GM23338 (cell line): Measurements from ENCODE around the gene ID4. TPM values are rescaled to one million over a fixed set of nuclear protein-coding genes. Genes with fewer than 3 reads are reported as not detected.

Source experiments
- ATAC-seq: fragments of 200-7000 bp; cut with Tn5 transposase; 3 replicates; pipeline ENCODE4 v1.9.1; 2020
- DNase-seq: peaks from one replicate; pipeline ENCODE4 v3.0.0-alpha.2; 2015; ENCODE audit warnings: low spot score
- H2AFZ ChIP-seq: fragments of 200-600 bp; sonication (generic); 2 replicates; pipeline ENCODE4 v1.8.0; 2016; ENCODE audit warnings: antibody characterized with exemption, mild to moderate bottlenecking, moderate library complexity
- H3F3A ChIP-seq: fragments of 200-600 bp; sonication (generic); replicated peaks from 2 replicates; pipeline ENCODE4 v1.8.0; 2017; ENCODE audit warnings: antibody characterized with exemption, mixed run types, low read depth
- H3K27ac ChIP-seq: fragments of 200-600 bp; sonication (generic); 2 replicates; pipeline ENCODE4 v1.6.1; 2016; ENCODE audit warnings: low read depth
- H3K27me3 ChIP-seq: fragments of 200-600 bp; sonication (generic); 2 replicates; pipeline ENCODE4 v1.8.0; 2016; ENCODE audit warnings: mild to moderate bottlenecking, mixed run types, moderate library complexity; ENCODE audit not compliant: insufficient read depth
- H3K36me3 ChIP-seq: fragments of 200-600 bp; sonication (generic); 2 replicates; pipeline ENCODE4 v1.8.0; 2016; ENCODE audit warnings: mild to moderate bottlenecking; ENCODE audit not compliant: insufficient read depth
- H3K4me1 ChIP-seq: fragments of 200-600 bp; sonication (generic); 2 replicates; pipeline ENCODE4 v1.8.0; 2016; ENCODE audit warnings: mild to moderate bottlenecking, moderate library complexity; ENCODE audit not compliant: insufficient read depth
- H3K4me2 ChIP-seq: fragments of 200-600 bp; sonication (generic); 2 replicates; pipeline ENCODE4 v1.7.1; 2017; ENCODE audit warnings: mixed run types
- H3K4me3 ChIP-seq: fragments of 200-600 bp; sonication (generic); 2 replicates; pipeline ENCODE4 v1.6.1; 2016; ENCODE audit warnings: mixed run types
- H3K79me2 ChIP-seq: fragments of 200-600 bp; sonication (generic); replicated peaks from 2 replicates; pipeline ENCODE4 v1.8.0; 2017; ENCODE audit warnings: mild to moderate bottlenecking; ENCODE audit not compliant: insufficient read depth
- H3K9me2 ChIP-seq: fragments of 200-600 bp; sonication (generic); 2 replicates; pipeline ENCODE4 v1.8.0; 2017; ENCODE audit not compliant: insufficient read depth
- H4K20me1 ChIP-seq: fragments of 200-600 bp; sonication (generic); replicated peaks from 2 replicates; pipeline ENCODE4 v1.8.0; 2017; ENCODE audit warnings: mild to moderate bottlenecking; ENCODE audit not compliant: insufficient read depth
- H3K27ac Mint-ChIP-seq: 2 replicates; pipeline ENCODE4 v1.8.0; 2020; ENCODE audit warnings: inconsistent platforms, mild to moderate bottlenecking, moderate library complexity, mixed read lengths
- H3K27me3 Mint-ChIP-seq: 3 replicates; pipeline ENCODE4 v1.8.0; 2022; ENCODE audit warnings: low read depth, mild to moderate bottlenecking, moderate library complexity, mixed read lengths, inconsistent platforms; ENCODE audit not compliant: insufficient read depth, poor library complexity
- H3K36me3 Mint-ChIP-seq: 3 replicates; pipeline ENCODE4 v1.8.0; 2021; ENCODE audit warnings: low read depth, mild to moderate bottlenecking, inconsistent platforms, moderate library complexity, mixed read lengths
- H3K4me1 Mint-ChIP-seq: 3 replicates; pipeline ENCODE4 v1.8.0; 2020; ENCODE audit warnings: mild to moderate bottlenecking, inconsistent platforms, mixed read lengths
- H3K4me3 Mint-ChIP-seq: 3 replicates; pipeline ENCODE4 v1.8.0; 2021; ENCODE audit warnings: moderate library complexity, mild to moderate bottlenecking, inconsistent platforms, mixed read lengths
- H3K9me3 Mint-ChIP-seq: 3 replicates; pipeline ENCODE4 v1.8.0; 2020; ENCODE audit warnings: moderate library complexity, mild to moderate bottlenecking, inconsistent platforms, mixed read lengths
- CREB1 ChIP-seq: fragments of 250-450 bp; sonication (Bioruptor Pico); IDR thresholded peaks from 2 replicates; pipeline ENCODE4 v1.5.0; 2020; ENCODE audit warnings: low read depth, mild to moderate bottlenecking, moderate library complexity
- EZH2 ChIP-seq: fragments of 200-600 bp; sonication (generic); IDR thresholded peaks from one replicate; pipeline ENCODE4 v1.8.0; 2017; ENCODE audit warnings: antibody characterized with exemption, mild to moderate bottlenecking, low read depth; ENCODE audit not compliant: unreplicated experiment
- NANOG ChIP-seq: IDR thresholded peaks from 2 replicates; pipeline ENCODE4 v1.6.1; 2016; ENCODE audit warnings: antibody characterized with exemption, borderline replicate concordance
- STAT1 ChIP-seq: IDR thresholded peaks from one replicate; pipeline ENCODE4 v1.6.1; 2016; ENCODE audit warnings: antibody characterized with exemption; ENCODE audit not compliant: unreplicated experiment
- ZNF114 ChIP-seq: fragments of 250-450 bp; sonication (Bioruptor Pico); IDR thresholded peaks from 2 replicates; pipeline ENCODE4 v1.5.0; 2020; ENCODE audit warnings: mild to moderate bottlenecking, moderate library complexity
- ZNF331 ChIP-seq: fragments of 250-450 bp; sonication (Bioruptor Pico); IDR thresholded peaks from 2 replicates; pipeline ENCODE4 v1.5.0; 2020; ENCODE audit warnings: low read depth, mild to moderate bottlenecking, moderate library complexity
- polyA plus RNA-seq: library from polyadenylated mRNA; unstranded; fragments of >200 nt; fragmentation: Nextera tagmentation; extraction: Ambion mirVana; gene quantifications from 2 replicates; pipeline ENCODE4 v1.2.1, GENCODE V29; 2016
- total RNA-seq: library from RNA; depleted of rRNA; stranded (reverse); fragments of >200 nt; shearing (Covaris generic); gene quantifications from 2 replicates; pipeline ENCODE4 v1.2.3, GENCODE V29; 2014
- TF ChIP-seq, protein P1 (sequence below), 2 experiments: fragments of 200-600 bp in 1 of 2; sonication (generic) in 1 of 2; conservative IDR thresholded peaks; 2 replicates each; pipeline versions ENCODE4 v1.5.1 to v1.6.1; 2016 to 2017; ENCODE audit warnings: antibody characterized with exemption in 2 of 2, low read depth in 2 of 2, mild to moderate bottlenecking in 2 of 2, moderate library complexity in 1 of 2
- TF ChIP-seq, protein P2 (sequence below): IDR thresholded peaks from one replicate; pipeline ENCODE4 v1.6.1; 2018; ENCODE audit warnings: antibody characterized with exemption; ENCODE audit not compliant: unreplicated experiment
- TF ChIP-seq, protein P3 (sequence below): fragments of 250-450 bp; sonication (Bioruptor Pico); IDR thresholded peaks from 2 replicates; pipeline ENCODE4 v1.5.0; 2020; ENCODE audit warnings: mild to moderate bottlenecking, moderate library complexity
- TF ChIP-seq, protein P4 (sequence below): IDR thresholded peaks from 2 replicates; pipeline ENCODE4 v1.6.1; 2016; ENCODE audit warnings: antibody characterized with exemption

Gene ID4
- total and polyA plus RNA-seq, 2 experiments from 2014 or later: 3.7 to 7.0 TPM

DNA sequence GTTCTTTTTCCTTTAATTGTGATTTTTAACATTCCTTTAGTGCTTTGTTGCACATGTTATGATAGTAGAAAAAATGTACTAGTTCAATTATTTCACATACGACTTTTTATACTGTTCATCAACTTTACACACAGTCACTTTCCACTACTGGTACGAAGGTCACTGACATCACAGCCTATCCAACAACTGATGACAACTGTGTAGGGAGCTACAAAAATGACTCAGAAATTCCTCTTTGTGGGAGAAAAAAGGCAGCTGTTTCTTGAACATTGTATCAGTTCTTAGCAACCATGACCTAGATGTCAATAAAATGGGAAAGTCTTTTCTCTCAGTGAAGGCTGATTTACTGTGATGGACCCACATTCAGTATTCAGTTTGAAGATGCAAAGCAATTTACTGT is 7.0 kb upstream of the ID4 start (continued):
- TF ChIP-seq CREB1: no peak
- TF ChIP-seq STAT1: no peak
- TF ChIP-seq, protein P1, sequence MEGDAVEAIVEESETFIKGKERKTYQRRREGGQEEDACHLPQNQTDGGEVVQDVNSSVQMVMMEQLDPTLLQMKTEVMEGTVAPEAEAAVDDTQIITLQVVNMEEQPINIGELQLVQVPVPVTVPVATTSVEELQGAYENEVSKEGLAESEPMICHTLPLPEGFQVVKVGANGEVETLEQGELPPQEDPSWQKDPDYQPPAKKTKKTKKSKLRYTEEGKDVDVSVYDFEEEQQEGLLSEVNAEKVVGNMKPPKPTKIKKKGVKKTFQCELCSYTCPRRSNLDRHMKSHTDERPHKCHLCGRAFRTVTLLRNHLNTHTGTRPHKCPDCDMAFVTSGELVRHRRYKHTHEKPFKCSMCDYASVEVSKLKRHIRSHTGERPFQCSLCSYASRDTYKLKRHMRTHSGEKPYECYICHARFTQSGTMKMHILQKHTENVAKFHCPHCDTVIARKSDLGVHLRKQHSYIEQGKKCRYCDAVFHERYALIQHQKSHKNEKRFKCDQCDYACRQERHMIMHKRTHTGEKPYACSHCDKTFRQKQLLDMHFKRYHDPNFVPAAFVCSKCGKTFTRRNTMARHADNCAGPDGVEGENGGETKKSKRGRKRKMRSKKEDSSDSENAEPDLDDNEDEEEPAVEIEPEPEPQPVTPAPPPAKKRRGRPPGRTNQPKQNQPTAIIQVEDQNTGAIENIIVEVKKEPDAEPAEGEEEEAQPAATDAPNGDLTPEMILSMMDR (conservative IDR thresholded peaks at IDR 0.05; ENCODE audit: low read depth in 2 of 2): no peak

DNA sequence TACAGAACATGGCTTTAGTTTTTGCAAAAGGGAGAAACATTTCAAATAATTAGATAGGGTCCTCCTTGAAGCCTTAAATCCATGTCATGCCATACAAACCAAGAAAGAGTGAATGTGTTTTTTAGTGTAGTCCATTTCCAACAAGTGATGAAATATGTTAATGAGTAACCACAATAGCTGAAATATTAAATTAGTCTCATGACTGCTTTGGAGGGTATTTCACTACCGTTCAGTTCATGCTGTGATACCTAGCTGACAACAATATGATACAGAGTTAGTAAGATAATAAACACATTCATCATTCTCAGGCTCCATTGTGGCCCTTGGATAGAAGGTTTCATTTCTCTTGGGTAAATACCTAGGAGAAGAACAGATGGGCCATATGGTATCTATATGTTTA is 5.8 kb upstream of the ID4 start:
- H3K4me1 Mint-ChIP-seq: no peaks in the 10 kb centered on the region; the same call in 1 of the 3 replicates
- peaks cover 5% of the 10 kb centered on the region; the same call in 1 of the 3 replicates for H3K9me3 Mint-ChIP-seq
- no peak for DNase-seq
- Histone ChIP-seq H3K4me2 (no peak overlapping the region), H3K27me3 (peaks cover 10% of the 10 kb centered on the region), H3K79me2 (no peaks in the 10 kb centered on the region), H3K4me3 (no peak overlapping the region), H3K27ac (no peak overlapping the region), H3K36me3 (no peaks in the 10 kb centered on the region), H3K4me1 (0 out of 2 replicates have a peak, but pooled peaks cover 8% of the 10 kb centered on the region), H3F3A (no peaks in the 10 kb centered on the region), H3K9me2 (no peaks in the 10 kb centered on the region), H4K20me1 (no peaks in the 10 kb centered on the region), H2AFZ (no peak overlapping the region)
- no peaks in the 10 kb centered on the region for H3K36me3 Mint-ChIP-seq
- no peak overlapping the region for H3K27ac Mint-ChIP-seq
- no peak for ATAC-seq
- H3K27me3 Mint-ChIP-seq: peaks cover 2% of the 10 kb centered on the region
- H3K4me3 Mint-ChIP-seq: no peak overlapping the region
- TF ChIP-seq ZNF331 (CRISPR knock-in tag): no peak
- TF ChIP-seq CREB1: no peak
- TF ChIP-seq, protein P2, sequence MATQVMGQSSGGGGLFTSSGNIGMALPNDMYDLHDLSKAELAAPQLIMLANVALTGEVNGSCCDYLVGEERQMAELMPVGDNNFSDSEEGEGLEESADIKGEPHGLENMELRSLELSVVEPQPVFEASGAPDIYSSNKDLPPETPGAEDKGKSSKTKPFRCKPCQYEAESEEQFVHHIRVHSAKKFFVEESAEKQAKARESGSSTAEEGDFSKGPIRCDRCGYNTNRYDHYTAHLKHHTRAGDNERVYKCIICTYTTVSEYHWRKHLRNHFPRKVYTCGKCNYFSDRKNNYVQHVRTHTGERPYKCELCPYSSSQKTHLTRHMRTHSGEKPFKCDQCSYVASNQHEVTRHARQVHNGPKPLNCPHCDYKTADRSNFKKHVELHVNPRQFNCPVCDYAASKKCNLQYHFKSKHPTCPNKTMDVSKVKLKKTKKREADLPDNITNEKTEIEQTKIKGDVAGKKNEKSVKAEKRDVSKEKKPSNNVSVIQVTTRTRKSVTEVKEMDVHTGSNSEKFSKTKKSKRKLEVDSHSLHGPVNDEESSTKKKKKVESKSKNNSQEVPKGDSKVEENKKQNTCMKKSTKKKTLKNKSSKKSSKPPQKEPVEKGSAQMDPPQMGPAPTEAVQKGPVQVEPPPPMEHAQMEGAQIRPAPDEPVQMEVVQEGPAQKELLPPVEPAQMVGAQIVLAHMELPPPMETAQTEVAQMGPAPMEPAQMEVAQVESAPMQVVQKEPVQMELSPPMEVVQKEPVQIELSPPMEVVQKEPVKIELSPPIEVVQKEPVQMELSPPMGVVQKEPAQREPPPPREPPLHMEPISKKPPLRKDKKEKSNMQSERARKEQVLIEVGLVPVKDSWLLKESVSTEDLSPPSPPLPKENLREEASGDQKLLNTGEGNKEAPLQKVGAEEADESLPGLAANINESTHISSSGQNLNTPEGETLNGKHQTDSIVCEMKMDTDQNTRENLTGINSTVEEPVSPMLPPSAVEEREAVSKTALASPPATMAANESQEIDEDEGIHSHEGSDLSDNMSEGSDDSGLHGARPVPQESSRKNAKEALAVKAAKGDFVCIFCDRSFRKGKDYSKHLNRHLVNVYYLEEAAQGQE: no peak
- no peak for TF ChIP-seq EZH2
- TF ChIP-seq, protein P1 (conservative IDR thresholded peaks at IDR 0.05; ENCODE audit: low read depth in 2 of 2): no peak
- no peak for TF ChIP-seq ZNF114 (CRISPR knock-in tag)
- TF ChIP-seq NANOG: no peak
- TF ChIP-seq, protein P3, sequence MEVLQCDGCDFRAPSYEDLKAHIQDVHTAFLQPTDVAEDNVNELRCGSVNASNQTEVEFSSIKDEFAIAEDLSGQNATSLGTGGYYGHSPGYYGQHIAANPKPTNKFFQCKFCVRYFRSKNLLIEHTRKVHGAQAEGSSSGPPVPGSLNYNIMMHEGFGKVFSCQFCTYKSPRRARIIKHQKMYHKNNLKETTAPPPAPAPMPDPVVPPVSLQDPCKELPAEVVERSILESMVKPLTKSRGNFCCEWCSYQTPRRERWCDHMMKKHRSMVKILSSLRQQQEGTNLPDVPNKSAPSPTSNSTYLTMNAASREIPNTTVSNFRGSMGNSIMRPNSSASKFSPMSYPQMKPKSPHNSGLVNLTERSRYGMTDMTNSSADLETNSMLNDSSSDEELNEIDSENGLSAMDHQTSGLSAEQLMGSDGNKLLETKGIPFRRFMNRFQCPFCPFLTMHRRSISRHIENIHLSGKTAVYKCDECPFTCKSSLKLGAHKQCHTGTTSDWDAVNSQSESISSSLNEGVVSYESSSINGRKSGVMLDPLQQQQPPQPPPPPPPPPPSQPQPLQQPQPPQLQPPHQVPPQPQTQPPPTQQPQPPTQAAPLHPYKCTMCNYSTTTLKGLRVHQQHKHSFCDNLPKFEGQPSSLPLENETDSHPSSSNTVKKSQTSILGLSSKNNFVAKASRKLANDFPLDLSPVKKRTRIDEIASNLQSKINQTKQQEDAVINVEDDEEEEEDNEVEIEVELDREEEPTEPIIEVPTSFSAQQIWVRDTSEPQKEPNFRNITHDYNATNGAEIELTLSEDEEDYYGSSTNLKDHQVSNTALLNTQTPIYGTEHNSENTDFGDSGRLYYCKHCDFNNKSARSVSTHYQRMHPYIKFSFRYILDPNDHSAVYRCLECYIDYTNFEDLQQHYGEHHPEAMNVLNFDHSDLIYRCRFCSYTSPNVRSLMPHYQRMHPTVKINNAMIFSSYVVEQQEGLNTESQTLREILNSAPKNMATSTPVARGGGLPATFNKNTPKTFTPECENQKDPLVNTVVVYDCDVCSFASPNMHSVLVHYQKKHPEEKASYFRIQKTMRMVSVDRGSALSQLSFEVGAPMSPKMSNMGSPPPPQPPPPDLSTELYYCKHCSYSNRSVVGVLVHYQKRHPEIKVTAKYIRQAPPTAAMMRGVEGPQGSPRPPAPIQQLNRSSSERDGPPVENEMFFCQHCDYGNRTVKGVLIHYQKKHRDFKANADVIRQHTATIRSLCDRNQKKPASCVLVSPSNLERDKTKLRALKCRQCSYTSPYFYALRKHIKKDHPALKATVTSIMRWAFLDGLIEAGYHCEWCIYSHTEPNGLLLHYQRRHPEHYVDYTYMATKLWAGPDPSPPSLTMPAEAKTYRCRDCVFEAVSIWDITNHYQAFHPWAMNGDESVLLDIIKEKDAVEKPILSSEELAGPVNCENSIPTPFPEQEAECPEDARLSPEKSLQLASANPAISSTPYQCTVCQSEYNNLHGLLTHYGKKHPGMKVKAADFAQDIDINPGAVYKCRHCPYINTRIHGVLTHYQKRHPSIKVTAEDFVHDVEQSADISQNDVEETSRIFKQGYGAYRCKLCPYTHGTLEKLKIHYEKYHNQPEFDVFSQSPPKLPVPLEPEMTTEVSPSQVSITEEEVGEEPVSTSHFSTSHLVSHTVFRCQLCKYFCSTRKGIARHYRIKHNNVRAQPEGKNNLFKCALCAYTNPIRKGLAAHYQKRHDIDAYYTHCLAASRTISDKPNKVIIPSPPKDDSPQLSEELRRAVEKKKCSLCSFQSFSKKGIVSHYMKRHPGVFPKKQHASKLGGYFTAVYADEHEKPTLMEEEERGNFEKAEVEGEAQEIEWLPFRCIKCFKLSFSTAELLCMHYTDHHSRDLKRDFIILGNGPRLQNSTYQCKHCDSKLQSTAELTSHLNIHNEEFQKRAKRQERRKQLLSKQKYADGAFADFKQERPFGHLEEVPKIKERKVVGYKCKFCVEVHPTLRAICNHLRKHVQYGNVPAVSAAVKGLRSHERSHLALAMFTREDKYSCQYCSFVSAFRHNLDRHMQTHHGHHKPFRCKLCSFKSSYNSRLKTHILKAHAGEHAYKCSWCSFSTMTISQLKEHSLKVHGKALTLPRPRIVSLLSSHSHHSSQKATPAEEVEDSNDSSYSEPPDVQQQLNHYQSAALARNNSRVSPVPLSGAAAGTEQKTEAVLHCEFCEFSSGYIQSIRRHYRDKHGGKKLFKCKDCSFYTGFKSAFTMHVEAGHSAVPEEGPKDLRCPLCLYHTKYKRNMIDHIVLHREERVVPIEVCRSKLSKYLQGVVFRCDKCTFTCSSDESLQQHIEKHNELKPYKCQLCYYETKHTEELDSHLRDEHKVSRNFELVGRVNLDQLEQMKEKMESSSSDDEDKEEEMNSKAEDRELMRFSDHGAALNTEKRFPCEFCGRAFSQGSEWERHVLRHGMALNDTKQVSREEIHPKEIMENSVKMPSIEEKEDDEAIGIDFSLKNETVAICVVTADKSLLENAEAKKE (CRISPR knock-in tag): no peak
- TF ChIP-seq, protein P4, sequence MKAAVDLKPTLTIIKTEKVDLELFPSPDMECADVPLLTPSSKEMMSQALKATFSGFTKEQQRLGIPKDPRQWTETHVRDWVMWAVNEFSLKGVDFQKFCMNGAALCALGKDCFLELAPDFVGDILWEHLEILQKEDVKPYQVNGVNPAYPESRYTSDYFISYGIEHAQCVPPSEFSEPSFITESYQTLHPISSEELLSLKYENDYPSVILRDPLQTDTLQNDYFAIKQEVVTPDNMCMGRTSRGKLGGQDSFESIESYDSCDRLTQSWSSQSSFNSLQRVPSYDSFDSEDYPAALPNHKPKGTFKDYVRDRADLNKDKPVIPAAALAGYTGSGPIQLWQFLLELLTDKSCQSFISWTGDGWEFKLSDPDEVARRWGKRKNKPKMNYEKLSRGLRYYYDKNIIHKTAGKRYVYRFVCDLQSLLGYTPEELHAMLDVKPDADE: no peak
